Glomerular visceral epithelial cell (primary cell): ENCODE data around the gene CH25H.

Experiments used
- DNase-seq: peaks from one replicate; pipeline ENCODE4 v3.0.0-alpha.2; 2016; ENCODE audit errors: extremely low spot score

CH25H gene

DNA sequence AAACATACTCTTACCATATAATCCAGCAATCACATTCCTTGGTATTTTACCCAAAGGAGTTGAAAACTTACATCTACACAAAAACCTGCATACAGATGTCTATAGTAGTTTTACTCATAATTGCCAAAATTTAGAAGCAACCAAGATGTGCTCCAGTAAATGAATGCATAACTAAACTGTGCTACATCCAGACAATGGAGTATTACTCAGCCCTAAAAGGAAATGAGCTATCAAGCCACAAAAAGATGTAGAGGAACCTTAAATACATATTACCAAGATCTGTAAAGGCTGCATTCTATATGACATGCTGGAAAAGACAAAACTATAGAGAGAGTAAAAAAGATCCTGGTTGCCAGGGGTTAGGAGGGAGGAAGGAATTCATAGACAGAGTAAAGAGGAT, 21.8 kb upstream of the CH25H start:
- no peak for DNase-seq

- DNase-seq, result no peak
These were observed 21.0 kb upstream of the CH25H start for GRCh38 chr10:89228146-89228545.

DNA sequence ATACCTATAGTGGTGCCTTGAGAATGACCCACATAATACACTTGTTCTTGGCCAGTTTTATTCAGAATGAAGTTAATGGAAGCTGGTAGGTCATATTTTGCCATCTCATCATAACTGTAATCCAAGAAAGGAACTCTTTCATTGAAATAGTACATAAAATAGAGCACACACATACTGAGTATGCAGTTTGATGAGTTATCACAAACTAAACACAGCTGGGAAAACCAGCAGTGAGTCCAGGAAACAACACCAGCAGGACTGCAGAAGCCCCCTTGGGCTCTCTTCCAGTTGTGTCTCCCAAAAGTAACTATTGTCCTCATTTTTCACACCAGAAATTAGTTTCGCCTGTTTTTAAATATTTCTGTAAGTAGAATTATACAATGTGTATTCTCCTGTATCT, 19.8 kb upstream of the CH25H start:
- no peak for DNase-seq

- DNase-seq, result no peak
These were observed 17.8 kb upstream of the CH25H start for GRCh38 chr10:89224739-89225443.

DNA sequence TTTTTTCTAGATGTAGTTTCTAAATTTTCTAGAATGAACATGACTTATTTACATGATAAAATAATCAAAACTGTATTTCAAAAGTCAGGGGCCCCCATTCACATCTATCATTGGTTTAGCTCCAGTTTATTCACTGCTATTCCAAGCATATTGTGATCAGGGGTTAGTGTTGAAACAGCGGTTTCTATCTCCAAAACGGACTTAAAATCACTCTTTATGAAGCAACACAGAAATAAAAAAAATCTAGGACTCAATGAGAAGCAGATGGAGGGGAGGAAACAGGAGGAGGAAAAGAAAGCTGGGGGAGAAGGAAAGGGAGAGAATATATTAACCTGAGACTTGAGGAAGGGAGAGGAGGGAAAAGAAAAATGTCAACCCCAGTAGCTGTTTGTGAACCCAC, 14.8 kb upstream of the CH25H start:
- DNase-seq, result no peak

GRCh38 chr10:89219513-89220218, 12.5 kb upstream of the CH25H start:
- DNase-seq, result no peak

- peak; percentile 65 for DNase-seq
These were observed 10.2 kb upstream of the CH25H start for GRCh38 chr10:89217057-89217990.

DNA sequence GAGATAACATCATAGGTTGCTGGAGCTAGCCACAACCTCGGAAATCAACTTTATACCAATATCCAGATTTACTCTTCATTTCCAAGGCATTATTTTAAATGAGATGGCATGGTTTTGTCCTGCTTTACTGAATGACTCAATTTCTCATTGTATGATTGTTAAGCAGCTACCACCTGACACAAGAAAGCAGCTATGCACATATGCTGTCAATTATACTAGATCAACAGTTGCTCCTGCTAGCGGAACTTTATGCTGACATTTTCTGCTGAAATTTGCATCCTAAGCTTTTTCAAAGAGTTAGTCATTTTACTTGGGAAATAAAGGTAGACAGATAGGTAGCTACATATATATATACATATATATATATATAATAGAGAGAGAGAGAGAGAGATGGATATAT, 8.9 kb upstream of the CH25H start:
- no peak for DNase-seq

GRCh38 chr10:89215511-89215910, 8.4 kb upstream of the CH25H start:
- no peak for DNase-seq

- DNase-seq, result no peak
These were observed 7.5 kb upstream of the CH25H start for GRCh38 chr10:89214566-89215165.

DNA sequence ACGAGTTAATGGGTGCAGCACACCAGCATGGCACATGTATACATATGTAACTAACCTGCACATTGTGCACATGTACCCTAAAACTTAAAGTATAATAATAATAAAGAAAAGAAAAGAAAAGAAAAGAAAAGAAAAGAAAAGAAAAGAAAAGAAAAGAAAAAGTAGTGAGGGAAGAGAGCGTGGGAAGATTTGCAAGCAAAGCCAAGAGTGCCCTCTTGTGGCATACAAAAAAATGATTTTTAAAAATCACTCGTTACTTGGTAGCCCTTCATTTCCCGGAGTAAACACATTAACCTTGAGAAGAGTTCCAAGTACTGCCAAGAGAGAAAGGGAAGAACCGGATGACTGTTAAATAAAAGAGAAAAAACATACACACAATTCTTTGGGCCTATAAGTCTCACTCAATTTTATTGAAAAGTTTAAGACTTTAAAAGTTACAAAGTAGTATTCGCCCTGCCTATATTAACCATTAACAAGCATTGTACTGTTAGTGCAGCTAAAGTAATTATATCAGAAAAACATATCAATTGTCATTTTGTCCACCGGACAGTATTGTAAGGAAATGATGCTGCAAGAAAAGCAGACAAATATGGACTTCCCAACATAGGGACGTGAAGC, 6.2 kb upstream of the CH25H start:
- peak; percentile 38 for DNase-seq

GRCh38 chr10:89210794-89211425, 3.8 kb upstream of the CH25H start:
- no peak for DNase-seq

DNA sequence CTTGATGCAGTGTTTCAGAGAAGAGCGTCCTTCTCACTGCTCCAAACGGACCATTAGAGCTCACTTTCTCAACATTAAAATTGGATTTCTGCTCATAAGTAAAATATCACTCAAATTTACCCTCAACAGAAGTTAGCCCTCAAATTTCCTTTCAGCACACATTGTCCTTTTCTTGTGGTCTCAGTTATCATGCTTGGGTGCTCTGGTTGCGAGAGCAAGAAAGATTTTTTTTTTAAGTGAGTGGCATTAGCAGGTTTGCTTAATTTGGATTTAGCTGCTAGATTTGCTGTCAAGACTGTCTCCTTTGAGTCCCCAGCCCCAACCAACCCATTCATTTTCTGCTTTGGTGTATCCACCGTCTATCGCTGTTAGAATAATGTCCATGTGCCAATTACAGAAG, 2.6 kb upstream of the CH25H start:
- no peak for DNase-seq

- DNase-seq, result peak; percentile 3
These were observed 859 bp upstream of the CH25H start for GRCh38 chr10:89207801-89208551.

- DNase-seq, result no peak
These were observed 526 bp downstream of the CH25H start for GRCh38 chr10:89206402-89207180.

GRCh38 chr10:89204621-89205185, 2.4 kb downstream of the CH25H start:
- DNase-seq, result no peak

GRCh38 chr10:89203237-89203636, 3.9 kb downstream of the CH25H start:
- DNase-seq, result no peak

- DNase-seq, result no peak
These were observed 5.1 kb downstream of the CH25H start for GRCh38 chr10:89202033-89202425.

DNA sequence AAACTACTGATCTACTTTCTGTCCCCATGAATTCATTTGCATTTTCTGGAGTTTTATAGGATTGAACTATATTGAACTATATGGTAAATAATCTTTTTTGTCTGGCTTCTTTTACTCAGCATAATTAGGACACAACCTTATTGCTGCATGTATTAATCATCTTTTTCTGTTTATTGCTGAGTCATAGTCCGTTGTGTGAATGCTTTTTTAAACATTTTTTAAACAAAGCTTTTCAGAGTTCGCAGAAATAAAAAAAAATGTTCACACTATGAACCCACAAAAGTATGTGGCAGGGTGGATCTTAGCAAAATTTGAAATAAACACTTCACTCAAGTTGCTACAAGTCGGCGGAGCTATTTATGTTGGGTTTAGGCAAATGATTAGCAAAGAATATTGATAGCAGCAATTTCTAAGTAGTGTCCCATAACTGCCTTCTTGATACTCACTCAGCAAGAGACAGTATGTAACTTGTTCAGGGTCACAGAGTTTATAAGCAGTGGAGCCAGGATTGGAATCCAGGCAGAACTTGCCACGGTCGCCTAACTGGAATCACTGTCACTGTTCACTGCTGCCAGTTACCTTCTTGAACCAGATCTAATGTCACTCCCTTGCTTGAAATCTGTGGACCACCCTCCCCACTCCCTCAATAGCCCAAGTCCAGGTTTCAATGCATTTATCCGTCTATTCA, 5.6 kb downstream of the CH25H start:
- DNase-seq, result no peak
